ENCODE measurements around the gene LDB1.

GRCh38 chr10:102068216-102068615, 52.0 kb downstream of the LDB1 start:
- TF ChIP-seq, protein P1, sequence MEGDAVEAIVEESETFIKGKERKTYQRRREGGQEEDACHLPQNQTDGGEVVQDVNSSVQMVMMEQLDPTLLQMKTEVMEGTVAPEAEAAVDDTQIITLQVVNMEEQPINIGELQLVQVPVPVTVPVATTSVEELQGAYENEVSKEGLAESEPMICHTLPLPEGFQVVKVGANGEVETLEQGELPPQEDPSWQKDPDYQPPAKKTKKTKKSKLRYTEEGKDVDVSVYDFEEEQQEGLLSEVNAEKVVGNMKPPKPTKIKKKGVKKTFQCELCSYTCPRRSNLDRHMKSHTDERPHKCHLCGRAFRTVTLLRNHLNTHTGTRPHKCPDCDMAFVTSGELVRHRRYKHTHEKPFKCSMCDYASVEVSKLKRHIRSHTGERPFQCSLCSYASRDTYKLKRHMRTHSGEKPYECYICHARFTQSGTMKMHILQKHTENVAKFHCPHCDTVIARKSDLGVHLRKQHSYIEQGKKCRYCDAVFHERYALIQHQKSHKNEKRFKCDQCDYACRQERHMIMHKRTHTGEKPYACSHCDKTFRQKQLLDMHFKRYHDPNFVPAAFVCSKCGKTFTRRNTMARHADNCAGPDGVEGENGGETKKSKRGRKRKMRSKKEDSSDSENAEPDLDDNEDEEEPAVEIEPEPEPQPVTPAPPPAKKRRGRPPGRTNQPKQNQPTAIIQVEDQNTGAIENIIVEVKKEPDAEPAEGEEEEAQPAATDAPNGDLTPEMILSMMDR (IDR thresholded peaks at IDR 0.05), result no peak
- no peak for TF ChIP-seq EZH2 (IDR thresholded peaks at IDR 0.05)
- TF ChIP-seq EZH2phosphoT487 (IDR thresholded peaks at IDR 0.05), result no peak
